B cell (primary cell): ENCODE results near the gene PCK1. TPM values are rescaled to one million over a fixed set of nuclear protein-coding genes. Genes with fewer than 3 reads are reported as not detected.

ENCODE experiments used
- ATAC-seq: fragments of 200-7000 bp; cut with Tn5 transposase; one replicate; pipeline ENCODE4 v1.10.0; 2021; ENCODE audit warnings: low read depth, mild to moderate bottlenecking, moderate number of reproducible peaks, moderate library complexity
- CTCF ChIA-PET: fragments of 350-600 bp; sonication (Branson Sonifier 250); formaldehyde crosslinking; loops from one replicate; lab custom pipeline; 2021; ENCODE audit warnings: antibody characterized with exemption, inconsistent platforms; lab: Charles Lee
- POLR2A ChIA-PET: fragments of 350-600 bp; sonication (Branson Sonifier 250); formaldehyde crosslinking; loops from one replicate; lab custom pipeline; 2021; ENCODE audit warnings: antibody characterized with exemption; lab: Charles Lee
- DNase-seq: peaks from one replicate; pipeline ENCODE4 v3.0.0; 2013
- H2AFZ ChIP-seq: 2 replicates; pipeline ENCODE4 v1.6.1; 2012; ENCODE audit warnings: mild to moderate bottlenecking, low read depth, low read length; ENCODE audit not compliant: insufficient read depth, poor library complexity, severe bottlenecking
- H3K27ac ChIP-seq, 2 donors: 1 replicate in 1 of 2; 2 replicates in 1 of 2; pipeline ENCODE4 v1.5.1; 2012 to 2013; ENCODE audit warnings: low read length in 2 of 2, mild to moderate bottlenecking in 2 of 2, moderate library complexity in 1 of 2
- H3K27me3 ChIP-seq, 4 experiments: fragments of 200-600 bp in 1 of 4; sonication (generic) in 1 of 4; replicated peaks in 1 of 4; 1 replicate in 2 of 4; 2 replicates in 2 of 4; pipeline versions ENCODE4 v1.6.1 to v1.7.0; 2013 to 2016; ENCODE audit warnings: low read length in 3 of 4, mild to moderate bottlenecking in 2 of 4, mixed read lengths in 1 of 4, moderate library complexity in 1 of 4; ENCODE audit not compliant: insufficient read depth in 4 of 4, control insufficient read depth in 3 of 4; ENCODE audit errors: control extremely low read depth in 1 of 4
- H3K36me3 ChIP-seq, 2 experiments: replicated peaks in 1 of 2; 1 replicate in 1 of 2; 2 replicates in 1 of 2; pipeline versions ENCODE4 v1.6.1 to v1.7.1; 2013; ENCODE audit warnings: low read length in 1 of 2; ENCODE audit not compliant: insufficient read depth in 2 of 2, control insufficient read depth in 1 of 2; ENCODE audit errors: control extremely low read depth in 1 of 2, extremely low read depth in 1 of 2
- H3K4me1 ChIP-seq, 2 donors: fragments of 200-600 bp in 1 of 2; sonication (generic) in 1 of 2; 1 replicate in 1 of 2; 2 replicates in 1 of 2; pipeline versions ENCODE4 v1.5.1 to v1.6.1; 2013 to 2017; ENCODE audit warnings: low read length in 2 of 2; ENCODE audit not compliant: control insufficient read depth in 2 of 2, insufficient read depth in 2 of 2
- H3K4me2 ChIP-seq: replicated peaks from 2 replicates; pipeline ENCODE3; 2012; ENCODE audit warnings: mild to moderate bottlenecking, low read depth, low read length; ENCODE audit not compliant: poor library complexity, severe bottlenecking
- H3K4me3 ChIP-seq, 5 experiments: fragments of 200-600 bp in 1 of 5; sonication (generic) in 1 of 5; 1 replicate in 3 of 5; 2 replicates in 2 of 5; pipeline versions ENCODE4 v1.5.1 to v1.7.0; 2011 to 2016; ENCODE audit warnings: low read length in 4 of 5, mild to moderate bottlenecking in 4 of 5, low read depth in 2 of 5, control low read depth in 1 of 5, moderate library complexity in 1 of 5; ENCODE audit not compliant: insufficient read depth in 1 of 5; ENCODE audit errors: control extremely low read depth in 1 of 5, extremely low read depth in 1 of 5
- H3K79me2 ChIP-seq: fragments of 200-600 bp; sonication (generic); one replicate; pipeline ENCODE4 v1.6.0; 2016; ENCODE audit warnings: low read length; ENCODE audit not compliant: control insufficient read depth, insufficient read depth
- H3K9ac ChIP-seq: fragments of 200-600 bp; sonication (generic); 2 replicates; pipeline ENCODE4 v1.6.1; 2017; ENCODE audit warnings: mild to moderate bottlenecking, low read length, moderate library complexity
- H3K9me3 ChIP-seq, 3 donors: one replicate each; pipeline versions ENCODE4 v1.6.1 to v1.7.1; 2013; ENCODE audit warnings: low read length in 2 of 3; ENCODE audit not compliant: control insufficient read depth in 2 of 3, insufficient read depth in 1 of 3; ENCODE audit errors: control extremely low read depth in 1 of 3
- H4K20me1 ChIP-seq: 2 replicates; pipeline ENCODE4 v1.6.0; 2012; ENCODE audit warnings: mild to moderate bottlenecking, low read length; ENCODE audit not compliant: insufficient read depth, control insufficient read depth, poor library complexity, severe bottlenecking
- H3K27ac Mint-ChIP-seq: one replicate; pipeline ENCODE4 v1.8.0; 2021; ENCODE audit warnings: mixed read lengths
- H3K27me3 Mint-ChIP-seq: one replicate; pipeline ENCODE4 v1.8.0; 2021; ENCODE audit warnings: mixed read lengths
- H3K4me1 Mint-ChIP-seq: one replicate; pipeline ENCODE4 v1.8.0; 2021; ENCODE audit warnings: mixed read lengths
- H3K4me3 Mint-ChIP-seq: one replicate; pipeline ENCODE4 v1.8.0; 2021; ENCODE audit warnings: mixed read lengths
- H3K9me3 Mint-ChIP-seq: one replicate; pipeline ENCODE4 v1.8.0; 2022; ENCODE audit warnings: mixed read lengths; ENCODE audit not compliant: insufficient read depth
- CTCF ChIP-seq: fragments of 200-600 bp; IDR thresholded peaks from one replicate; pipeline ENCODE4 v1.8.0; 2022; ENCODE audit warnings: antibody characterized with exemption, mild to moderate bottlenecking
- EZH2 ChIP-seq: IDR thresholded peaks from 2 replicates; pipeline ENCODE4 v1.6.1; 2012; ENCODE audit warnings: borderline replicate concordance, low read depth, mild to moderate bottlenecking, moderate library complexity, low read length; ENCODE audit not compliant: insufficient read depth, poor library complexity, severe bottlenecking
- WGBS: methylation state at CpG from one replicate; pipeline ENCODE4 v1.1.5; 2013; ENCODE audit warnings: missing lambda C conversion rate; ENCODE audit not compliant: insufficient coverage; 5-methylcytosine and 5-hydroxymethylcytosine counted together
- intact Hi-C: fragments of 100-400 bp; cut with micrococcal nuclease; formaldehyde crosslinking; loops from one replicate; pipeline ENCODE4 v1.10.0; 2022
- polyA plus RNA-seq: library from polyadenylated mRNA; depleted of rRNA; stranded (reverse); fragments of >200 nt; gene quantifications from 2 replicates; pipeline ENCODE4 v1.2.3, GENCODE V29; 2012
- total RNA-seq, 2 donors: library from RNA; stranded (reverse); fragments of 120-200 nt in 1 of 2; gene quantifications; 1 replicate in 1 of 2; 2 replicates in 1 of 2; pipeline versions ENCODE4 v1.2.3 to v1.2.4, GENCODE V29; 2013 to 2022

PCK1 gene
- total and polyA plus RNA-seq, 2 donors (not counting 1 experiment from before 2014, with no cell fraction given): not detected

DNA sequence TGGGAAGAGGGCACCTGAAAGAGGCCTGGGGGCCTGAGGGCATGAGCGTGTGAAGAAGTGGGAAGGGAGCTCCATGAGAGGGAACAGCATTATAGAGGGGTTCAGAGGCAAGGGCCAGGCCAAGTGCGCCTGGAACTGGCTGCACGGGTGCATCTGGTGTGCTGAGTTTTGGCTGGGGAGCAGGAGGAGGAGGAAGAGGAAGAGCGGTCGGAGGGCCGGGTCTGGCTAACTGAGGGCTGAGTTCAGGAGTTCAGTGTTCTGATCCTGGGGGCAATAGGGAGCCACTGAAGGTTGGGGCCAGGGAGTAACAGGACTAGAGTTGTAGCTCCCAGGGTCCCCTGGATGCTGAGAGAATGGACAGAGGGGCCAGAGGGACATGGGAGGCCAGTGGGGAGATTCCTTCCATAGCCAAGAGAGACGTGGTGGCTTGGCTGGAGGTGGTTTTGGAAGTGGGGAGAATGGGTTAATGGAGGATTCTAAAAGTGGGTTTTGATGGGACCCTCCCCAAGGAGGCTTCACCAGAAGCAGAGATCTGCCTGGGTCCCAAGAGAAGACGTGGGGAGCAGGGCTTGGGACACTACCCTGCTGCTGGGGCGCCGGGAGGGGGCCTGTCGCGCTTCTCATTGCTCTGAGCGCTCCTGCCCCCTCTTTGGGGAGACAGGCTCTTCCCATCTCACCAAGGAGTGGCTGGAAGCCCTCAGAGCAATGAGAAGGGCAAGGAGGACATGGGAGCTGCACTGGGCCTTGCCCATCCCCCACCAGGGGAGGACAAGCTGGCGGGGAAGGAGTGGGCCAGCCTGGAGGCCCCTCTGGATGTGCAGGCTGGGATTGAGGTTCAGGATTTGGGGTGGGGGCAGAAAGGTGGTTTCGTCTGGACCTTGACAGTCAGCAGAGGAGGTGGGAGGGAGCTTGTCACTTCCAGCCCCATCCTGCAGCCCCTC lies 30.6 kb downstream of the PCK1 start:
- TF ChIP-seq CTCF (no peak), EZH2 (no peak)
- Histone ChIP-seq H3K9me3 (peaks cover 0 to 20% (median 6%) of the 10 kb centered on the region in 3 donors), H3K36me3 (no peaks in the 10 kb centered on the region), H3K9ac (no peak overlapping the region), H3K27me3 (peaks cover 0 to 8% (median 0%) of the 10 kb centered on the region in 4 experiments), H3K4me3 (no peak overlapping the region), H3K27ac (no peak overlapping the region), H3K4me2 (no peak overlapping the region), H4K20me1 (no peaks in the 10 kb centered on the region), H2AFZ (no peak overlapping the region), H3K79me2 (no peaks in the 10 kb centered on the region), H3K4me1 (peaks cover 0 to 13% of the 10 kb centered on the region in 2 donors)
- DNase-seq: no peak
- H3K4me1 Mint-ChIP-seq: peaks cover 12% of the 10 kb centered on the region
- H3K27me3 Mint-ChIP-seq: peaks cover 11% of the 10 kb centered on the region
- peaks cover 3% of the 10 kb centered on the region for H3K9me3 Mint-ChIP-seq
- 83% methylated on average over 15 of the region's 15 CpGs for WGBS
- intact Hi-C loops: no loop called here
- no peak overlapping the region for H3K4me3 Mint-ChIP-seq
- ChIA-PET CTCF (interaction anchor here (1.1 to 7.8 kb wide), 4 partner anchors 78 to 1041 kb away, joined by 3 to 91 read pairs (median 5); no protein-coding TSS in a partner anchor), POLR2A (no interaction called here)
- no peak overlapping the region for H3K27ac Mint-ChIP-seq
- no peak for ATAC-seq
